Inferior parietal cortex (tissue), 1 donor: ENCODE data around the gene CHCHD4.

Experiments
- DNase-seq: peaks from one replicate; pipeline ENCODE4 v3.0.0-alpha.2; 2016; ENCODE audit errors: extremely low spot score

Gene CHCHD4

GRCh38 chr3:14150078-14150477 is 25.4 kb upstream of the CHCHD4 start:
- DNase-seq: no peak

GRCh38 chr3:14148041-14148985 is 23.6 kb upstream of the CHCHD4 start:
- peak; percentile 34 for DNase-seq

- DNase-seq: no peak
Measured at GRCh38 chr3:14147617-14148016, 22.9 kb upstream of the CHCHD4 start.

GRCh38 chr3:14147066-14147435 is 22.4 kb upstream of the CHCHD4 start:
- no peak for DNase-seq

GRCh38 chr3:14146381-14147065 is 21.9 kb upstream of the CHCHD4 start:
- DNase-seq: no peak

GRCh38 chr3:14145670-14146380 is 21.2 kb upstream of the CHCHD4 start:
- DNase-seq: no peak

- peak; percentile 15 for DNase-seq
Measured at GRCh38 chr3:14145236-14145635, 20.6 kb upstream of the CHCHD4 start.

- DNase-seq: peak; percentile 82
Measured at GRCh38 chr3:14144423-14145075, 19.9 kb upstream of the CHCHD4 start.

GRCh38 chr3:14143271-14144225 is 18.9 kb upstream of the CHCHD4 start:
- no peak for DNase-seq

GRCh38 chr3:14142567-14143270 is 18.0 kb upstream of the CHCHD4 start:
- DNase-seq: peak; percentile 9

GRCh38 chr3:14141602-14142341 is 17.1 kb upstream of the CHCHD4 start:
- DNase-seq: no peak

GRCh38 chr3:14141144-14141543 is 16.5 kb upstream of the CHCHD4 start:
- DNase-seq: peak; percentile 11

GRCh38 chr3:14140668-14141067 is 16.0 kb upstream of the CHCHD4 start:
- DNase-seq: no peak

- DNase-seq: no peak
Measured at GRCh38 chr3:14139771-14140170, 15.1 kb upstream of the CHCHD4 start.

GRCh38 chr3:14138878-14139655 is 14.4 kb upstream of the CHCHD4 start:
- DNase-seq: no peak

GRCh38 chr3:14138109-14138877 is 13.6 kb upstream of the CHCHD4 start:
- DNase-seq: no peak

- no peak for DNase-seq
Measured at GRCh38 chr3:14137445-14137844, 12.8 kb upstream of the CHCHD4 start.

- DNase-seq: no peak
Measured at GRCh38 chr3:14137004-14137403, 12.3 kb upstream of the CHCHD4 start.
